A549 (cell line): ENCODE data around the gene SUGP1. TPM values are rescaled to one million over a fixed set of nuclear protein-coding genes. Genes with fewer than 3 reads are reported as not detected.

ENCODE experiments used
- ATAC-seq, 2 experiments: fragments of 200-7000 bp in 1 of 2; fragments of >200 bp in 1 of 2; cut with Nextera tagmentation in 1 of 2; cut with Tn5 transposase in 1 of 2; 3 replicates each; pipeline versions ENCODE4 v1.8.0 to v1.9.1; 2018 to 2020; ENCODE audit warnings: mild to moderate bottlenecking in 1 of 2, moderate library complexity in 1 of 2
- CTCF ChIA-PET: fragments of 300-600 bp; sonication (Branson Sonifier 250); formaldehyde crosslinking; extraction: SDS; loops from one replicate; lab custom pipeline; 2021; ENCODE audit warnings: antibody characterized with exemption, inconsistent platforms; lab: Yijun Ruan, JAX
- POLR2A ChIA-PET: fragments of 350-600 bp; formaldehyde crosslinking; extraction: SDS; loops from one replicate; lab custom pipeline; 2021; ENCODE audit warnings: antibody characterized with exemption, inconsistent platforms; lab: Yijun Ruan, JAX
- DNase-seq, 2 experiments: peaks; one replicate each; pipeline versions ENCODE4 v3.0.0 to v3.0.0-alpha.2; 2011 to 2016; ENCODE audit warnings: low read depth in 1 of 2, low spot score in 1 of 2
- FAIRE-seq: peaks from 2 replicates; lab custom pipeline; 2011; peaks lifted over from hg19 to GRCh38; lab: Jason Lieb, UNC
- H3K27ac ChIP-seq, 2 experiments: fragments of >200 bp; sonication (Bioruptor Twin); formaldehyde crosslinking; 3 replicates each; pipeline ENCODE4 v1.5.1; 2016 to 2017
- H3K4me1 ChIP-seq: fragments of >200 bp; sonication (Bioruptor Twin); formaldehyde crosslinking; 3 replicates; pipeline ENCODE4 v1.6.1; 2016
- H3K4me2 ChIP-seq: fragments of >200 bp; sonication (Bioruptor Twin); formaldehyde crosslinking; 3 replicates; pipeline ENCODE4 v1.6.1; 2016
- H3K4me3 ChIP-seq: fragments of >200 bp; sonication (Bioruptor Twin); formaldehyde crosslinking; 3 replicates; pipeline ENCODE4 v1.5.1; 2016
- H3K9me3 ChIP-seq: fragments of >200 bp; sonication (Bioruptor Twin); formaldehyde crosslinking; 3 replicates; pipeline ENCODE4 v1.6.1; 2016
- BHLHE40 ChIP-seq: IDR thresholded peaks from 2 replicates; pipeline ENCODE4 v1.6.1; 2012; ENCODE audit warnings: low read depth, low read length, inconsistent platforms
- CHD2 ChIP-seq: fragments of 150-350 bp; IDR thresholded peaks from 2 replicates; pipeline ENCODE4 v1.6.1; 2014; ENCODE audit warnings: low read length; ENCODE audit not compliant: partially characterized antibody
- FOSB ChIP-seq: fragments of 250-450 bp; sonication (Bioruptor Pico); IDR thresholded peaks from 2 replicates; pipeline ENCODE4 v1.5.0; 2020; ENCODE audit warnings: mild to moderate bottlenecking, moderate library complexity
- FOSL2 ChIP-seq, 2 experiments: fragments of 450-650 bp in 1 of 2; fragments of >200 bp in 1 of 2; sonication (Bioruptor Twin) in 1 of 2; formaldehyde crosslinking; IDR thresholded peaks; 2 replicates each; pipeline versions ENCODE4 v1.5.0 to v1.6.1; 2016 to 2020; ENCODE audit warnings: mild to moderate bottlenecking in 1 of 2, moderate library complexity in 1 of 2
- GATA3 ChIP-seq: IDR thresholded peaks from 2 replicates; pipeline ENCODE4 v1.6.1; 2012; ENCODE audit warnings: borderline replicate concordance
- HOXA7 ChIP-seq: fragments of 250-450 bp; sonication (Bioruptor Pico); IDR thresholded peaks from 2 replicates; pipeline ENCODE4 v1.5.0; 2020; ENCODE audit warnings: mild to moderate bottlenecking, moderate library complexity
- HOXB13 ChIP-seq: fragments of 250-450 bp; sonication (Bioruptor Pico); IDR thresholded peaks from 2 replicates; pipeline ENCODE4 v1.5.0; 2020; ENCODE audit warnings: low read depth, mild to moderate bottlenecking, moderate library complexity
- HOXB5 ChIP-seq: fragments of 250-450 bp; sonication (Bioruptor Pico); IDR thresholded peaks from 2 replicates; pipeline ENCODE4 v1.5.0; 2020; ENCODE audit warnings: mild to moderate bottlenecking, moderate library complexity
- JUN ChIP-seq, 2 experiments: fragments of >200 bp; sonication (Bioruptor Twin); formaldehyde crosslinking; IDR thresholded peaks; 2 replicates in 1 of 2; 3 replicates in 1 of 2; pipeline ENCODE4 v1.6.1; 2016 to 2017
- MAFK ChIP-seq: fragments of 450-650 bp; IDR thresholded peaks from 2 replicates; pipeline ENCODE4 v1.6.1; 2014; ENCODE audit not compliant: partially characterized antibody
- MAZ ChIP-seq: fragments of 150-350 bp; IDR thresholded peaks from 2 replicates; pipeline ENCODE4 v1.6.1; 2014; ENCODE audit warnings: antibody characterized with exemption, low read depth, low read length, borderline replicate concordance
- NR3C1 ChIP-seq: fragments of >200 bp; sonication (Bioruptor Twin); formaldehyde crosslinking; IDR thresholded peaks from 3 replicates; pipeline ENCODE4 v1.6.1; 2017
- PHF8 ChIP-seq: fragments of 200-600 bp; sonication (generic); IDR thresholded peaks from 2 replicates; pipeline ENCODE4 v1.6.1; 2016; ENCODE audit warnings: low read depth, mild to moderate bottlenecking, antibody characterized with exemption, moderate library complexity, borderline replicate concordance
- RARB ChIP-seq: fragments of 250-450 bp; sonication (Bioruptor Pico); IDR thresholded peaks from 2 replicates; pipeline ENCODE4 v1.8.0; 2021; ENCODE audit warnings: mild to moderate bottlenecking, moderate library complexity
- SREBF2 ChIP-seq: fragments of 450-650 bp; IDR thresholded peaks from 2 replicates; pipeline ENCODE4 v1.6.1; 2014; ENCODE audit warnings: mild to moderate bottlenecking, moderate library complexity
- ZC3H11A ChIP-seq: fragments of 450-650 bp; IDR thresholded peaks from 2 replicates; pipeline ENCODE4 v1.6.1; 2014; ENCODE audit warnings: antibody characterized with exemption, mild to moderate bottlenecking
- ZSCAN20 ChIP-seq: fragments of 250-450 bp; sonication (Bioruptor Pico); IDR thresholded peaks from 2 replicates; pipeline ENCODE4 v1.8.0; 2022; ENCODE audit warnings: mild to moderate bottlenecking, moderate library complexity
- WGBS: methylation state at CpG from one replicate; pipeline ENCODE4 v1.1.6; 2017; ENCODE audit errors: missing lambda C conversion rate; 5-methylcytosine and 5-hydroxymethylcytosine counted together
- polyA plus RNA-seq, 4 experiments: library from polyadenylated mRNA; depleted of rRNA in 3 of 4; stranded (reverse); fragments of >200 nt; fragmentation: RNase III in 1 of 4; extraction: RNeasy Plus Mini Kit Qiagen cat#74134 plus additional on column Dnase treatment in 1 of 4; gene quantifications; 2 replicates in 3 of 4; 3 replicates in 1 of 4; pipeline ENCODE4 v1.2.3, GENCODE V29; 2011 to 2017
- TF ChIP-seq, protein P1 (sequence below): fragments of 250-450 bp; sonication (Bioruptor Pico); IDR thresholded peaks from 2 replicates; pipeline ENCODE4 v1.5.0; 2020; ENCODE audit warnings: low read depth, mild to moderate bottlenecking, moderate library complexity
- TF ChIP-seq, protein P2 (sequence below): fragments of 200-600 bp; sonication (generic); IDR thresholded peaks from 2 replicates; pipeline ENCODE4 v1.6.1; 2016; ENCODE audit warnings: antibody characterized with exemption, mild to moderate bottlenecking, moderate library complexity
- TF ChIP-seq, protein P3 (sequence below): fragments of 150-350 bp; IDR thresholded peaks from 2 replicates; pipeline ENCODE4 v1.6.1; 2014; ENCODE audit warnings: low read depth, mild to moderate bottlenecking, low read length
- TF ChIP-seq, protein P4 (sequence below): fragments of >200 bp; sonication (Bioruptor Twin); formaldehyde crosslinking; IDR thresholded peaks from 2 replicates; pipeline ENCODE4 v1.6.1; 2016

Gene SUGP1
- polyA plus RNA-seq, 2 of the 4 experiments (the other 2 are of a cell fraction) = 21.9 to 30.0 TPM

DNA sequence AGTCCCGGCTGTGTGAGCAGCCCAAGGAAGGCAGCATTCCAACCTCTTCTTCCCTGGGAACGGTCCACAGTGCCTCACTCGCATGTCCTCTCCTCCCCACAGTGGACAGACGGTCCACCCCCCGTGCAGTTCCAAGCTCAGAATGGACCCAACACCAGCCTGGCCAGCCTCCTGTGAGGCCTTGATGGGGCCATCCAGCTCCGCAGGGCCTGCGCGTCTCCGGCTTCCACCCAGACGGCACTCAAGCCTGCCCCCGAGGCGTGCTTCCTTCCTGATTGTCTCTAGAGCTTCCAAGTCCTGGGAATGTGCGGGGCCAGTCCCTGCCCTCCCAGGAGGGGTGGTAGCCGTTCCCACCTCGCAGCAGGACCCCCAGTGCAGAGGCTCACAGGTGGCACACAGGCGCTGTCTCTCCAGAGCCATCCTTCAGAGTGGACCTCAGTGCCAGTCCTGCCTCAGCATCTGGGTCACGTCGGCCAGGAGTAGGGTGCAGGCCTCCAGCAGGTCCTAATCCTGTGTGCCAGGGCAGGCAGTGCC lies 35.4 kb upstream of the SUGP1 start:
- WGBS = 98% methylated on average over 7 of the region's 18 CpGs
- POLR2A ChIA-PET = no interaction called here
- Histone ChIP-seq H3K27ac (no peak overlapping the region), H3K9me3 (no peaks in the 10 kb centered on the region), H3K4me3 (no peak overlapping the region), H3K4me1 (no peaks in the 10 kb centered on the region), H3K4me2 (no peak overlapping the region)
- DNase-seq (no peak), FAIRE-seq (no peak), ATAC-seq (no peak)
- no peak for TF ChIP-seq CHD2
- TF ChIP-seq, protein P1, sequence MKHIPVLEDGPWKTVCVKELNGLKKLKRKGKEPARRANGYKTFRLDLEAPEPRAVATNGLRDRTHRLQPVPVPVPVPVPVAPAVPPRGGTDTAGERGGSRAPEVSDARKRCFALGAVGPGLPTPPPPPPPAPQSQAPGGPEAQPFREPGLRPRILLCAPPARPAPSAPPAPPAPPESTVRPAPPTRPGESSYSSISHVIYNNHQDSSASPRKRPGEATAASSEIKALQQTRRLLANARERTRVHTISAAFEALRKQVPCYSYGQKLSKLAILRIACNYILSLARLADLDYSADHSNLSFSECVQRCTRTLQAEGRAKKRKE (CRISPR knock-in tag) = no peak
- TF ChIP-seq ZSCAN20 (CRISPR knock-in tag) = no peak
- no peak for TF ChIP-seq JUN (IDR thresholded peaks at IDR 0.05)
- TF ChIP-seq, protein P2, sequence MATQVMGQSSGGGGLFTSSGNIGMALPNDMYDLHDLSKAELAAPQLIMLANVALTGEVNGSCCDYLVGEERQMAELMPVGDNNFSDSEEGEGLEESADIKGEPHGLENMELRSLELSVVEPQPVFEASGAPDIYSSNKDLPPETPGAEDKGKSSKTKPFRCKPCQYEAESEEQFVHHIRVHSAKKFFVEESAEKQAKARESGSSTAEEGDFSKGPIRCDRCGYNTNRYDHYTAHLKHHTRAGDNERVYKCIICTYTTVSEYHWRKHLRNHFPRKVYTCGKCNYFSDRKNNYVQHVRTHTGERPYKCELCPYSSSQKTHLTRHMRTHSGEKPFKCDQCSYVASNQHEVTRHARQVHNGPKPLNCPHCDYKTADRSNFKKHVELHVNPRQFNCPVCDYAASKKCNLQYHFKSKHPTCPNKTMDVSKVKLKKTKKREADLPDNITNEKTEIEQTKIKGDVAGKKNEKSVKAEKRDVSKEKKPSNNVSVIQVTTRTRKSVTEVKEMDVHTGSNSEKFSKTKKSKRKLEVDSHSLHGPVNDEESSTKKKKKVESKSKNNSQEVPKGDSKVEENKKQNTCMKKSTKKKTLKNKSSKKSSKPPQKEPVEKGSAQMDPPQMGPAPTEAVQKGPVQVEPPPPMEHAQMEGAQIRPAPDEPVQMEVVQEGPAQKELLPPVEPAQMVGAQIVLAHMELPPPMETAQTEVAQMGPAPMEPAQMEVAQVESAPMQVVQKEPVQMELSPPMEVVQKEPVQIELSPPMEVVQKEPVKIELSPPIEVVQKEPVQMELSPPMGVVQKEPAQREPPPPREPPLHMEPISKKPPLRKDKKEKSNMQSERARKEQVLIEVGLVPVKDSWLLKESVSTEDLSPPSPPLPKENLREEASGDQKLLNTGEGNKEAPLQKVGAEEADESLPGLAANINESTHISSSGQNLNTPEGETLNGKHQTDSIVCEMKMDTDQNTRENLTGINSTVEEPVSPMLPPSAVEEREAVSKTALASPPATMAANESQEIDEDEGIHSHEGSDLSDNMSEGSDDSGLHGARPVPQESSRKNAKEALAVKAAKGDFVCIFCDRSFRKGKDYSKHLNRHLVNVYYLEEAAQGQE = no peak
- TF ChIP-seq, protein P3, sequence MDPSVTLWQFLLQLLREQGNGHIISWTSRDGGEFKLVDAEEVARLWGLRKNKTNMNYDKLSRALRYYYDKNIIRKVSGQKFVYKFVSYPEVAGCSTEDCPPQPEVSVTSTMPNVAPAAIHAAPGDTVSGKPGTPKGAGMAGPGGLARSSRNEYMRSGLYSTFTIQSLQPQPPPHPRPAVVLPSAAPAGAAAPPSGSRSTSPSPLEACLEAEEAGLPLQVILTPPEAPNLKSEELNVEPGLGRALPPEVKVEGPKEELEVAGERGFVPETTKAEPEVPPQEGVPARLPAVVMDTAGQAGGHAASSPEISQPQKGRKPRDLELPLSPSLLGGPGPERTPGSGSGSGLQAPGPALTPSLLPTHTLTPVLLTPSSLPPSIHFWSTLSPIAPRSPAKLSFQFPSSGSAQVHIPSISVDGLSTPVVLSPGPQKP = no peak
- TF ChIP-seq, protein P4, sequence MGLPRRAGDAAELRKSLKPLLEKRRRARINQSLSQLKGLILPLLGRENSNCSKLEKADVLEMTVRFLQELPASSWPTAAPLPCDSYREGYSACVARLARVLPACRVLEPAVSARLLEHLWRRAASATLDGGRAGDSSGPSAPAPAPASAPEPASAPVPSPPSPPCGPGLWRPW = no peak
- CTCF ChIA-PET = no interaction called here

DNA sequence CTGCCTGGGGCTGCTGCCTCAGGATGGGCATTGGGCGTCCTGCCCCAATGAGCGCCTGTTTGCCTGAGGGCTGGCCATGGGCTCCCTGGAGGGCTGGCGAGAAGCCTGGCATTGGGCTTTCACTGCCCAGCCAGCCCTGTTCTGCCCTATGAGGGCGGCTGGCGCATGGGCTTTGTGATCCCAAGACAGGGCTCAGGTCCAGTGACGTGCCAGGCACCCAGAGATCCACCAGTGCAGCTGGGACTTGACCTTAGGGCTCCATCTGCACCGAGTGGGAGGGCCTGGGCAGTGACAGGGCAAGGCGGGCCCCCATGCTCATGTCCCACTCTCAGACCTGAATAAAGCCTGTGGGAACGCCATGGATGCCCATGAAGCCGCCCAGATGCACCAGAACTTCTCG lies 34.6 kb upstream of the SUGP1 start:
- Histone ChIP-seq H3K9me3 (no peaks in the 10 kb centered on the region), H3K4me1 (no peaks in the 10 kb centered on the region), H3K27ac (no peak overlapping the region), H3K4me3 (no peak overlapping the region), H3K4me2 (no peak overlapping the region)
- DNase-seq = no peak
- CTCF ChIA-PET = interaction anchor here (0.5 to 1.5 kb wide), 2 partner anchors 136 to 384 kb away, joined by 3 to 5 read pairs; no protein-coding TSS in a partner anchor
- POLR2A ChIA-PET = no interaction called here
- 80% methylated on average over 3 of the region's 11 CpGs for WGBS
- ATAC-seq = no peak; a peak in 1 of 6 replicates
- TF ChIP-seq ZC3H11A = no peak
- no peak for TF ChIP-seq NR3C1
- TF ChIP-seq MAZ = no peak
- no peak for TF ChIP-seq FOSL2 (IDR thresholded peaks at IDR 0.05)
- TF ChIP-seq FOSL2 (CRISPR knock-in tag; IDR thresholded peaks at IDR 0.05) = no peak
- TF ChIP-seq BHLHE40 = no peak
- TF ChIP-seq, protein P3 = no peak
- no peak for TF ChIP-seq RARB (CRISPR knock-in tag)
- TF ChIP-seq PHF8 = no peak
- TF ChIP-seq MAFK = no peak
- TF ChIP-seq SREBF2 = no peak
- TF ChIP-seq, protein P4 = no peak
- no peak for TF ChIP-seq CHD2
- TF ChIP-seq FOSB (CRISPR knock-in tag) = no peak
- TF ChIP-seq HOXB13 (CRISPR knock-in tag) = no peak
- no peak for TF ChIP-seq GATA3
- TF ChIP-seq HOXB5 (CRISPR knock-in tag) = no peak
- no peak for TF ChIP-seq HOXA7 (CRISPR knock-in tag)
- no peak for FAIRE-seq
